ENCODE data around the gene GNAQ.

The GNAQ gene

DNA sequence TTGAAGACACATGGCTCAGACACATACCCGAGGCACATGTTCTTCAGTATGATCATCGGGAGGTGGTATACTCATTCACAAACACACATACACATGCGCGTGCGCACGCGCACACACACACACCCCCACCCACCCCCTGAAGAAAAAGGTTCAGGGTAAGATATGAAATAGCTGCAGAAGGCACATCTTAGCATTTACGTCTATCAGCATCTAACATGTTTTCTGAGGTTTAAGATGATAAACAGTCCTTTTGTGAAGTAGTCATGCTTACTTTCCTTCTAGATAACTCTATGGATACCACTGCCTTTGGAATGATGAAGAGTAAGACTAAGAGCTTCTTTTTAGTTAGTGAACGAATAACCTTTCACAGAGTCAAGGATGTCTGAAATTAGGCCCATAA is 278.4 kb downstream of the GNAQ start:
- in situ Hi-C loops (cut with HindIII; ENCODE audit: low pct_unique_long_range_greater_than_20kb, low sequenced_read_pairs): no loop called here

DNA sequence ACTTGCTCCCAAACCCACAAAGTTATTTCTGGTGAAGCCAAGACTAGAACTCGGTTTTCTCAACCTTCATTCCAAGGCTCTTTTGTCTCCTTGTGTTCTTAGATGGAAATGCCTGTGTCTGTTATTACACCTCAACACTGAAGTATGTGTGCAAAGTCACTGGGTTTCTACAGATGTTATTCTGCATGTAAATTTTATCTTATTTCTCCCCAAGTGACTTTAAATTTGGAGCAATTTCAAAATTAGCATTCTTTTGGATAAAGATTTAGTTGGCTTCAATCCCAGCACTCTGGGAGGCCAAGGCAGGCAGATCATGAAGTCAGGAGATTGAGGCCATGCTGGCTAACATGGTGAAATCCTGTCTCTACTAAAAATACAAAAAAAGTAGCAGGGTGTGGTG is 279.1 kb downstream of the GNAQ start:
- no peak for DNase-seq (ENCODE audit: low read depth in 1 of 2, low spot score in 1 of 2)
- in situ Hi-C loops (cut with HindIII; ENCODE audit: low pct_unique_long_range_greater_than_20kb, low sequenced_read_pairs): no loop called here

More for the DNA sequence above, 278.4 kb downstream of the GNAQ start:
- TF ChIP-seq JUND (IDR thresholded peaks at IDR 0.05; ENCODE audit: low read depth): no peak
- no peak for DNase-seq (ENCODE audit: low read depth in 1 of 2, low spot score in 1 of 2)

DNA sequence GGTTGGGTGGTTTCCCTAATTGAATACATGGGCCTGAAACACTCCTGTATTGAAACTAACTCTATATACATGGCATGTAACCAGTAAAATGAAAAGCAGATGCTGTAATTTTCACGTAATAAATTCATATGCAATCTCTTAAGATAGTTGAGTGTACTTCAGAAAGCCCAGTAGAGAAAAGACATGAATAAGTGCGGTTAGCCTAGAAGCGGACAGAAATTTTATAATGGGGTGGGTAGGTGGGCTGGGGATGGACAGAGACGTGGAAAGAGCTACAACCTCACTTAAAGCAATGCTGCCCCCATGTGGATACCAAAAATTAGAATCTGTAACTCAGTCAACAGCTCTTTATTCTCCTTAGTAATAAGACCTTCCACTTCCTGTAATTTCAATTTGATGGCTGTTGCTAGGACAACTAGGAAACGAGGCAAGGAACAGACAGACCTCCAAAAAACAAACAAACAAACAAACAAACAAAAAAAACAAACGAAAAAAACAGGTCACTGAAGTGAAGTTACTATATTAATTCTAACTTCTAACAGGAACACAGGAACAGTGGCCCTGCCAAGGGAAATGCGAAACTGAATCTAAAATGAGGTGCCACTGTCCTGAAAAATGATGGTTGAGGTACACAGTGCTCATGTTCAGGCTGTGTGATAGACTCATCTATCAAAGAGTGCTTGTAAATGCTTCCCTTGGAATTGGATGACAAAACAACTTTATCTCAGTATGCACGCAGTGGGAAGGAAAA is 280.1 kb downstream of the GNAQ start:
- DNase-seq (ENCODE audit: low read depth in 1 of 2, low spot score in 1 of 2): peak in 1 of 2 experiments; percentile 55
- in situ Hi-C loops (cut with HindIII; ENCODE audit: low pct_unique_long_range_greater_than_20kb, low sequenced_read_pairs): no loop called here
- no peak for TF ChIP-seq JUND (IDR thresholded peaks at IDR 0.05; ENCODE audit: low read depth)

More for the DNA sequence above, 279.1 kb downstream of the GNAQ start:
- TF ChIP-seq JUND (IDR thresholded peaks at IDR 0.05; ENCODE audit: low read depth): no peak

DNA sequence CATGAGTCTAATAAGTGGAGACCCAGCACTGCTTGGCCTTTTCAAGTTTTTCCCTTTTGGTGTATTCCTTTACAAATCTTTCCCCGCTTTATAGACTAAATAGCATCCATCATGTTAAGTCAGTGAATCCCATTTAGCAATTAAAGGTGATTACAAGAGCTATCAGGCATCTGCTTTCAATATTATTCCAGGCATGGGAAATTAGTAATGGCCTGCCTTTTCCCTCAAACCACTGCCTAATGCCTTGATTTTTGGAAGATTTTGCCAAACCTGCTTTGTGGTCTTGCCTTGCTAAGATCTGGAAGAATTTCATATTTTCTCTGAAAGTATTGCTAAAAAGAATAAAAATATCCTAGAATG is 280.6 kb downstream of the GNAQ start:
- in situ Hi-C loops (cut with HindIII; ENCODE audit: low pct_unique_long_range_greater_than_20kb, low sequenced_read_pairs): no loop called here
- no peak for TF ChIP-seq JUND (IDR thresholded peaks at IDR 0.05; ENCODE audit: low read depth)
- DNase-seq (ENCODE audit: low read depth in 1 of 2, low spot score in 1 of 2): no peak

DNA sequence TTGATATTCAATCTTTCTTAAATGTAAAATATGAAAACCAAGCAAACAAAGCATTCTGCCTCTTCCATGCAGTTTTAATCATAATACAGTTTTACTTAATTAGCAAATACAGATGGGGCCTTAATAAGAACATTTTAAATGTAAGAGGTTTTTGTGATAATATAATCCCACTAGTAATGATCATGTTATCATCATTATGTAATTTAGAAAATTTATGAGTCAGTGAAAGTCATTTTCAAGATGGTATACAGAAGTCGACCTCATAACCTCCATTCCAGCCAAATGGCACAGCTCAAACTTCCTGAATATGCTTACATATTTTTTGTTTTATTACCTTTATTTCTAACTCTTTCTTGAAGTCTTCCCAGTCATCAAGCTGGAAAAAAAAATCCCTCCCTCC is 281.3 kb downstream of the GNAQ start:
- in situ Hi-C loops (cut with HindIII; ENCODE audit: low pct_unique_long_range_greater_than_20kb, low sequenced_read_pairs): no loop called here
- DNase-seq (ENCODE audit: low read depth in 1 of 2, low spot score in 1 of 2): no peak
- no peak for TF ChIP-seq JUND (IDR thresholded peaks at IDR 0.05; ENCODE audit: low read depth)

DNA sequence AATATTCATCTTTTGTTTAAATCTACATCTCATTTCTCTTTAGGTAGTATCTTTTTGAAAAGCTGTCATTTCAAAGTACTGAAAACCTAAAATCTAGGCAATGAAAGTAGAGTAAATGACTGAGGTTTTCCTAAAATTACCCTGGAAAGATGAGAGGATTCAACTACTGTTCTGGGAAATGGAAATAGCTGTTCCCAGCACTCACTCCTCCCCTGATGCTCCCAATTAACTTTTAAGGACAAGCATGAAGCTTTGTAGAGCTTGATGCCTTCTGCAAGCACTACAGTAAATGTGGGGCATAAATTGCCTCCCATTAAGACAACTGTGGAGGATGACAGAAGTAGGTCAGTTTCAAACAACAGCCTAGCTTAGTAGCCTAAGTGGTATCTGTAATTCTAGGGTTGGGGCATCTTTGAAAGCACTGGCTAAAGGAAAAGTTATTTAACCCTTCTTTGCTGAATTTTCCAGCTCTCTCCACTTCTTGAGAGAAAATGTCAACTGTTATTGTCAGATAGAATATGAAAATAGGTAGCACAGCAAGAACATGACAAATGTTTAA is 283.3 kb downstream of the GNAQ start:
- DNase-seq (ENCODE audit: low read depth in 1 of 2, low spot score in 1 of 2): no peak
- no peak for TF ChIP-seq JUND (IDR thresholded peaks at IDR 0.05; ENCODE audit: low read depth)
- in situ Hi-C loops (cut with HindIII; ENCODE audit: low pct_unique_long_range_greater_than_20kb, low sequenced_read_pairs): no loop called here

DNA sequence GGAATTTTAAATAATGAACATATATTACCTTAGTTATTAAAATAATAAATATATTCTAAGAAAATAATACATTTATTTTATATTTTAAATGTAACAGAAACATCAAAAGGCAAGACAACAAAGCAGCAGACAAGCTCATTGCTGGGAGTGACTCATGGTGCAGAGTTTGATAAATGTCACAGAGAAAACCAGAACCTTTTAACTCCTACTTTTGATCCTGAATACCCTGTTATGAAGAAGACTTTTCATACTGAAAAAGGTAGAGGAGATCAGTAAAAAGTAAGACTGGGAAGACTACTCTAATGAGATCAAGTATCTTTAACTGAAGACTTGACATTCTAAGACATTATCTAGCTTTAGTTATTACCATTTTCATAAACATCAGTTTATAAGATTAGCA is 284.4 kb downstream of the GNAQ start:
- no peak for DNase-seq (ENCODE audit: low read depth in 1 of 2, low spot score in 1 of 2)
- no peak for TF ChIP-seq JUND (IDR thresholded peaks at IDR 0.05; ENCODE audit: low read depth)
- in situ Hi-C loops (cut with HindIII; ENCODE audit: low pct_unique_long_range_greater_than_20kb, low sequenced_read_pairs): no loop called here

DNA sequence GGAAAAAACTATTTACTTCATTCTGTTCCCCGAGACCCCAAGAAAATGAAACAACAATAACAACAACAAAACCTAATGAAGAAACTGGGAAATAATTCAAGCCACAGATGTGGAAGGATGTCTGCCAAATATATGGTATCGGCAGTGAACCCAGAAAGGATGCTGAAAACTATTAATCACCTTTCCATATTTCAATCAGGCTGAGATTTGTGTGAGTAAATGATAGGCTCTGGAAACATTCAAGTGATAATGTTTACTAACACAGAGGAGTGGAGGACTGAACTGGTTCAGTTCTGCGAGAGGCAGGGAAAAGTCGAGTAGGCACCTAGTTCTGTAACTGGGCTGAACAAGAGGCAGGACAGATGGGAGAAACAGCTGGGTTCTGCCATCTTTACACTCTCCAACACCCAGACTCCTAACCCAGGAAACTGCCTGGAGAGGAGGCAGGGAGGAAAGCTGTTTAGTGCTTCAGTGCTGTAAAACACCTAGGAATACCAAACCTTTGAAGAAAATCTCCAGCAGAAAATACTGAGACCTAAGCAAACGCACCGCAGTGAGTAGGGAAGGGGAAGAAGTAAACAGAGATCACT is 286.7 kb downstream of the GNAQ start:
- TF ChIP-seq JUND (IDR thresholded peaks at IDR 0.05; ENCODE audit: low read depth): no peak
- in situ Hi-C loops (cut with HindIII; ENCODE audit: low pct_unique_long_range_greater_than_20kb, low sequenced_read_pairs): no loop called here
- no peak for DNase-seq (ENCODE audit: low read depth in 1 of 2, low spot score in 1 of 2)

DNA sequence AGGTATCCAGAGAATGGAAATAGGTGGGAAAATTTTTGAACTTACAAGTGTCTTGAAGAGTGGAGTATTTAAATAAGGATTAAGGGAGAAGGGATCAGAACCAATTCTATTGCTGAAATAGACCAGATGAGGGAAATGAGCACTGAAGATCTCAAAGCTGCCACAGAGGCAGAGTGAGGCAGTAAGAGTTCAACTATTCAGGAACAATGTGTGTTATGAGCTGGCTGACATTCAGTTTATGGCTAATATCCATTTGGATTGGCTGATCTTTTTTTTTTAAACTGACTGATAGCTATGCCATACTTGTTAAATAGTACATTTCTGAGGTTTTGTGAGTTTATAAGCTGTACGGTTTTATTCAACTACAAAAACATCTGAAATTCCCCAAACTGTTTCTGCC is 288.2 kb downstream of the GNAQ start:
- no peak for DNase-seq (ENCODE audit: low read depth in 1 of 2, low spot score in 1 of 2)
- no peak for TF ChIP-seq JUND (IDR thresholded peaks at IDR 0.05; ENCODE audit: low read depth)
- in situ Hi-C loops (cut with HindIII; ENCODE audit: low pct_unique_long_range_greater_than_20kb, low sequenced_read_pairs): no loop called here

DNA sequence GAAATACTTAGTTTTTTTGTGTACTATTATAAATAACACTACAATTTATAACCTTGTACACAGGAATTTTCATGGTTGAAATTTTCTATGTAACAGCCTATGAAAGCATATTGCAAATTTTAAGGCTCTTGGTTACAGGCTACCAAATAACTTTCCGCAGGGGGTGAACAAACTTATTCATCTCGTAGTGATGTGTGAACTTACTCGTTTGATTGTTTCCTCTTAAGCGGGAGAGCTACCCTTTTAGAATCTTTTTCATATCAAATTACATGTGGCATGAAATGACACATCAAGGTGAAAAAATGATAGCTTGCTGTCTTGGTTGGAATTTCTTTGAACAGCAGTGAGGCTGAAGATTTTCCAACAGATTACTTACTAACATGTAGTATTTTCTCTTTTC is 292.7 kb downstream of the GNAQ start:
- no peak for DNase-seq (ENCODE audit: low read depth in 1 of 2, low spot score in 1 of 2)
- in situ Hi-C loops (cut with HindIII; ENCODE audit: low pct_unique_long_range_greater_than_20kb, low sequenced_read_pairs): no loop called here
- no peak for TF ChIP-seq JUND (IDR thresholded peaks at IDR 0.05; ENCODE audit: low read depth)

DNA sequence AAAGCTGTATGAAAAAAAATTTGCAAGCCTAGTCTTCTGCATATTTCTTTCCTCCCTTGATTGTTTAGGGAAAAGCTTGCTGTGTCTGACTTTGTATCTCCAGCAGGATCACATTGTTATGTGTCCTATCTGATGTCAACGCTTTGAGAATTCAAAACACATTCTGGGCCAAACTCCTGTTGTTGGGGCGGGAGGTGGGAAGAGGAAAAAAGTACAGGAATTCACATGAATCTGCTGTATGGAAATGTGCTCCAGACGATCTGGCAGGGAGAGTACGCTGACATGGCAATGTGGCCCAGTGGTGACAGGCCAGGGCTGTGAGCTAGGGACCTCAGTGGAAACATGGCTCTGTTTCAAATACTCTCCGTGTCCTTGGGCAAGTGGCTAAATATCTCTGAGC is 296.1 kb downstream of the GNAQ start:
- peak in 1 of 2 experiments; percentile 34 for DNase-seq (ENCODE audit: low read depth in 1 of 2, low spot score in 1 of 2)
- no peak for TF ChIP-seq JUND (IDR thresholded peaks at IDR 0.05; ENCODE audit: low read depth)
- in situ Hi-C loops (cut with HindIII; ENCODE audit: low pct_unique_long_range_greater_than_20kb, low sequenced_read_pairs): no loop called here

DNA sequence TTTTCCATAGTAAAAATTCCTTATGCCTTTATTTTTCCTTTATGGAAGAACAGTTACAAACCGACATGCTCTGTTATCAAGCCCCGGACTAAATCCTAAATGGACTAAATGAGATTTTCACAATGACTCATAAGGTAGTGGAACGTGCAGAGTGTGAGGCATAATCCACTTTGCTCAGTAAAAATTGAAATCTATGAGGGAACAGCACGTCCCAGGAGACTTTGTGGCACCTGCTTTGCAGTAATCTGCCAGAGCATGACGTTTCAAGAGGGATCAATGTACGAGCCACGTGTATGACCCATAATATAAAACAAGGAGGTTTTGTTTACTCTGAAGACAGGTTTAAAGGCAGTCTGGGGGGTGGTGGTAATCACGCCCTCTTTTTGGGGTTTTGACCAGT is 299.7 kb downstream of the GNAQ start:
- in situ Hi-C loops (cut with HindIII; ENCODE audit: low pct_unique_long_range_greater_than_20kb, low sequenced_read_pairs): no loop called here
- DNase-seq (ENCODE audit: low read depth in 1 of 2, low spot score in 1 of 2): no peak
- no peak for TF ChIP-seq JUND (IDR thresholded peaks at IDR 0.05; ENCODE audit: low read depth)

DNA sequence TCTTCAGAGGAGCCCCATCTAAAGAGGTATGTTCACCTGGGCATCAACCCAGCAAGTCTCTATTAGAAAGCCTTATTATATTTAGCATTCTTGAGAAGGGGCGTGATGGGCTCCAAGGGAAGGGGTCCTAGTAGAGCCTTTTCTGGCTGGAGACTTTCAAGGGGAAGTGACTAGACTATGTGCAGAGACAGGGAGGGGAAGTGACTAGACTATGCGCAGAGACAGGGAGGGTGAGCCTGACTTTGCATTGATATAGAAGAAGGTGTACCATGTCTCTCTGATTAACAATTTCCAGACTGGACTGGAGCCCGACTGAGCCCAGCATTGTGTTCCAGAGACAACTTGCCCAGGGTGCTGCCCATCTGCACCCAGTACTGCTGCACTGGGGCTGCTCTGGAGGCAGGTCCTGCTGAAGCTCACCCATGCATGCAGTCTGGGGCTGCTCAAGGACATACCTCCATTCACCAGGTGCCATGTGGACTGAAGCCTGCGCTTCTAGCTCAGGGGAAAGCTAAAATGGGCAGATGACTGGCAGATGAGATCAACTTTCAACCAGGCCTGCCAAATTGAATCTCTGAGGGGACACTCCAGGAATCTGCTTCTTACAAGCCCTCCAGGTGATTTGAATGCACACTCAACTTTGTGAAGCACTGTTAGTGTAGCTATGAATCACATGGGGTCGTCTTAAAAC is 300.5 kb downstream of the GNAQ start:
- no peak for DNase-seq (ENCODE audit: low read depth in 1 of 2, low spot score in 1 of 2)
- in situ Hi-C loops (cut with HindIII; ENCODE audit: low pct_unique_long_range_greater_than_20kb, low sequenced_read_pairs): no loop called here
- no peak for TF ChIP-seq JUND (IDR thresholded peaks at IDR 0.05; ENCODE audit: low read depth)
